SK-N-SH treated with all-trans-retinoic acid at 6 μM for 48 hours (cell line): Measurements from ENCODE around the gene LAMA3.

ENCODE experiments used
- ZC3H10 ChIP-seq: fragments of 250-450 bp; sonication (Bioruptor Pico); IDR thresholded peaks from 2 replicates; pipeline ENCODE4 v1.5.1; 2021; ENCODE audit warnings: mild to moderate bottlenecking, moderate library complexity
- ZFP30 ChIP-seq: fragments of 450-650 bp; formaldehyde crosslinking; IDR thresholded peaks from 2 replicates; pipeline ENCODE4 v1.5.0; 2022; ENCODE audit warnings: mild to moderate bottlenecking, moderate library complexity
- ZNF8 ChIP-seq: fragments of 450-650 bp; formaldehyde crosslinking; IDR thresholded peaks from 2 replicates; pipeline ENCODE4 v1.5.0; 2020; ENCODE audit warnings: mild to moderate bottlenecking, moderate library complexity
- TF ChIP-seq, protein P1 (sequence below): fragments of 250-450 bp; sonication (Bioruptor Pico); IDR thresholded peaks from 2 replicates; pipeline ENCODE4 v1.5.1; 2020; ENCODE audit warnings: low read depth, mild to moderate bottlenecking, moderate library complexity

- no peak for TF ChIP-seq ZNF8 (CRISPR knock-in tag)
- no peak for TF ChIP-seq ZC3H10
- TF ChIP-seq, protein P1, sequence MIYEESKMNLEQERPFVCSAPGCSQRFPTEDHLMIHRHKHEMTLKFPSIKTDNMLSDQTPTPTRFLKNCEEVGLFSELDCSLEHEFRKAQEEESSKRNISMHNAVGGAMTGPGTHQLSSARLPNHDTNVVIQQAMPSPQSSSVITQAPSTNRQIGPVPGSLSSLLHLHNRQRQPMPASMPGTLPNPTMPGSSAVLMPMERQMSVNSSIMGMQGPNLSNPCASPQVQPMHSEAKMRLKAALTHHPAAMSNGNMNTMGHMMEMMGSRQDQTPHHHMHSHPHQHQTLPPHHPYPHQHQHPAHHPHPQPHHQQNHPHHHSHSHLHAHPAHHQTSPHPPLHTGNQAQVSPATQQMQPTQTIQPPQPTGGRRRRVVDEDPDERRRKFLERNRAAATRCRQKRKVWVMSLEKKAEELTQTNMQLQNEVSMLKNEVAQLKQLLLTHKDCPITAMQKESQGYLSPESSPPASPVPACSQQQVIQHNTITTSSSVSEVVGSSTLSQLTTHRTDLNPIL: no peak
- no peak for TF ChIP-seq ZFP30 (CRISPR knock-in tag)
Observed at GRCh38 chr18:23850215-23850614, 161.0 kb downstream of the LAMA3 start.
